HG03135 (cell line): Measurements from ENCODE around the gene PRKG1.

Experiments used
- ATAC-seq: cut with Tn5 transposase; IDR thresholded peaks from one replicate; pipeline ENCODE4 v1.9.1; 2021; ENCODE audit warnings: mild to moderate bottlenecking, moderate library complexity; ENCODE audit not compliant: unreplicated experiment

PRKG1 gene

GRCh38 chr10:52258799-52259425, 1184.6 kb downstream of the PRKG1 start:
- ATAC-seq = no peak

DNA sequence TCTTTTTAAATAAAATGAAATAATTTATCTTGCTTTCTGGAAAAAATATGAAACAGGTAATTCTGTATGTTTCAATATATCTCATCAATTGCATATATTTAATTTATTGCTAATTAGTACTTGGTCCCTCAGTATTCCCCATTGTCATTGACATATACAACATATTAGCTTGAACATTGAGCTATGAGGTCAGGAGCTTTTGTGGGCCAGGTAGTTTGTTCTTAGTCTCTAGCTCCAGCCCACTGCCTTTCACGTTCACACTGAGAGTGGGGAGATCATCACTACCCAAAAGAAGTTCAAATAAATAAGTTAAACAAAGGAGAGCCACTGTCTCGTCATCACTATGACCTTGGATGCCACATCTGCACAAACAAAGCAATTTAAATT, 1185.1 kb downstream of the PRKG1 start:
- no peak for ATAC-seq

GRCh38 chr10:52261362-52261761, 1187.1 kb downstream of the PRKG1 start:
- ATAC-seq = no peak

- no peak for ATAC-seq
Measured at GRCh38 chr10:52265131-52265926, 1191.0 kb downstream of the PRKG1 start.

- ATAC-seq = no peak
Measured at GRCh38 chr10:52266858-52267257, 1192.6 kb downstream of the PRKG1 start.

DNA sequence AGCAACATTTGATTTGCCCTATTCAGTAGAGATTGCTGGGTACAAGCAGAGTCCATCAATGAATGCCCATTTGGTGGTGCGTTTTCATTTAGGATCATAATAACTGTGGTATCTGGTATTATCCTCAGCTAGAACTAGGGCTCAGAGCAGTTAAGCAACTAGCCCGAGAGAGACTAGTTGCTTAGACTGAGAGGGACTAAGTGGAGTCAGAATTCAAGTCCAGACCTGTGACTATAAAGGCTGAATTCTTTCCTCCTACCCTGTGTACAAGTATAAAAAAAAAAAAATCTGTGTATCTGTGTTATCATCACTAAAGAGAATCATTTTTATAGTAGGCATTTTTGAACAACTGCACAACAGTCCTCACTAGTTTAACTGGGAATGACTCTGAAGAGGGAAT, 1194.5 kb downstream of the PRKG1 start:
- ATAC-seq = no peak

DNA sequence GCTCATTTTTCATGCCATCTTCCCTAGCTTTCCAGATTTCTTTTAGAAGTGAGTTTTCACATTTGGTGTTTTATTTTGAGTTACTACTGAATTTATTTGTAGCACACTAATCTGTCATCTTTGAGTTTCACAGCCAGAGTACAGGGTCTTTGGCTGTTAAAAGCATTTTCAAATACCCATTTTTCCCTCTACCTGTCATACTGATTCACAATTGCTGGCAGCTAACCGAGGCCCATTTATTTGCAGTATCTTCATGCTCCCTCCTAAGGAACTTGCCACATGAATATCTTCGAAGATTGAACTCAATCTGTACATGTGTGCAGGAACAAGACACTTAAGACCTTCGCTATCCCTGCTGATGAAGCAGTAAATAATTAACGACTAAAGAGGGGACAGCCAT, 1194.9 kb downstream of the PRKG1 start:
- no peak for ATAC-seq

DNA sequence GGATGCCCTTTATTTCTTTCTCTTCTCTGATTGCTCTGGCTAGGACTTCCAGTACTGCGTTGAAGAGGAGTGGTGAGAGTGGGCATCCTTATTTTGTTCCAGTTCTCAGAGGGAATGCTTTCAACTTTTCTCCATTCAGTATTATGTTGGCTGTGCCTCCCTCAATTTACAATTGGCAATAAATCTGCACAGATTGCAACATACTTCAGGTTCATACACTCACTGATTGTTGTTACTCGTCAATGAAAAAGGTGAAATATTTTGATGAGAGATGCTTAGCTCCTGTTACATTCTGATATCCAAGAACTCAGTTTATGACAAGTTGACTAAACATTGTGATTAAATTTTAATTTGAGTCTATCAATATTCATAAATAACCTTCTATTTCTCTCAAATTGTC, 1201.9 kb downstream of the PRKG1 start:
- ATAC-seq = no peak

- no peak for ATAC-seq
Measured at GRCh38 chr10:52276986-52277385, 1202.7 kb downstream of the PRKG1 start.

GRCh38 chr10:52279546-52279945, 1205.3 kb downstream of the PRKG1 start:
- ATAC-seq = no peak

DNA sequence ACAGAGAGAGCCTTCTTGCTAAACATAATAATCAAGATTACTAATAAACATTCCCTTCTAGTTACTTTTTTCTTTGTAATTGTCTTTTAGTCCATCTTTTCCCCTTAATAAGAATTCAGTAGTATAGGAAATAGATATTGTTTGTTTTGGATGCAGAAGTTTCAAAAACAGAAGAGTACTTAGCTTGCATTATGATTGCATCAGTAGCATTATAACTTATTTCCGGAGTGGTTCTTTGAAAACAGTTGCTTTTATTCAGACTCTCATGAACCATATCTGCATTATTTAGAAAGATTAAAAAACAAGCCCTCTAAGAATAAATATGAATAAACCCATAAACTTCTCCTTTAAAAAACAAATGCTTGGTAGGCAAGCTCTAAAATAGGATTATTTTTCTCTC, 1205.8 kb downstream of the PRKG1 start:
- ATAC-seq = no peak

DNA sequence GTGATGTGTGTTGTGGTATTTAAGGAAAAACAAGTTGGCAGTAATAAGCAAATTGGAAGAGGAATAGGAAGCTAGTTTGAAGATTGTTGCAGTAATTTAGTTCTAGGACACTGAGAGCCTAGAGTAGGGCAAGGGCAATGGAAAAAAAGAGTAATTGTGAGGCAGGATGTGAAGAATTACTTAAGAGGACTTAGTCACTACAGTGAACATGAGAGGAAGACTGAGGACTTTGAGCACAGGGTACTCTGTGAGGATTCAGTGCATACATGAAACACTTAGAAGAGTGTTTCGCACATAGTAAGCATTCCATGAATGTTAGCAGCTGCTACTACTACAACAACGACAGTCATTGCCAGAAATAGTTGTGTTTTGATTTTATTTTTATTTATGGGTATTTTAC, 1208.9 kb downstream of the PRKG1 start:
- no peak for ATAC-seq

DNA sequence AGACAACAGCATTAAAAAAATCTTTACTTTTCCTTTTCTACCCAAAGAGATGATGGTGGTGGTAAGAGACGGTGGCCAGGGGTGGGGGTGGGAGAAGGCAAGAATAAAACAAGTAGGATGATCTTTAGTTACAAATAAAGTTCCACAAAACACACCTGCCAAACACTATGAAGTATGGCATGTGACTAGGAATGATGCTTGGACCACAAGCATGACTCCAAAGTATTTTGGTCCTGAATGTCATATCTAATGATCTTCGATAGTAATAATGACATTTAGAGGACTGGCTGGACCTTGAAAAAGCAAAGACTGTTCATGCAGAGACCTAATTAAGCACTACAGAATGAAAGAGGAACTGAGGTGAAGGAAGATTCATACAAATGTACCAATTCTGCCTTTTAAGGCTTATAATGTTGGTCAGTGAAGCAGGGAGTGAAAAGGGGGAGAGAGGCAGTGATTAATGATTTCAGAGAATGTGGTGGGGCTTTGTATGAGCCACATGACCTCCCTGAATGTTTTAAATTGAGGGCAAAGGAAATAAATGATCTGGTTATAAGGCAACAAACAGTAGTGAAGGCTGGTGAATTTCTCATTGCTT, 1210.2 kb downstream of the PRKG1 start:
- no peak for ATAC-seq

DNA sequence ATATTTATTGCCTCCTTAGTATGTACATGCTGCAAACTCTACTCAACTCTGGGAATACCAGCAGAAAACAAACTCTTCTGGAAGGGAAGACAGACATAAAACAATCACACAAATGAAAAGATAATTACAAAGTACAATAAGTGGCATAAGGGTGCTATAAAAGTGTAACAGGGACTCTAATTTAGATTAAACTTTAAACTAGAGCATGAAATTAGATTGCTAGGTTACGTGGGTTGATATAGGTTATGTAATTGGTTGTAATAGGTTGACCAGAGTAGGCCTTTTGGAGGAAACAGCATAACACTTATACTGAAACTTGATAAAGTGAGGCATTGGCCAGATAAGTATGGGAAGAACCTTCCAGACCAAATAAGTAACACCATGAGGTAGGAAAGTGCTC, 1213.6 kb downstream of the PRKG1 start:
- no peak for ATAC-seq

DNA sequence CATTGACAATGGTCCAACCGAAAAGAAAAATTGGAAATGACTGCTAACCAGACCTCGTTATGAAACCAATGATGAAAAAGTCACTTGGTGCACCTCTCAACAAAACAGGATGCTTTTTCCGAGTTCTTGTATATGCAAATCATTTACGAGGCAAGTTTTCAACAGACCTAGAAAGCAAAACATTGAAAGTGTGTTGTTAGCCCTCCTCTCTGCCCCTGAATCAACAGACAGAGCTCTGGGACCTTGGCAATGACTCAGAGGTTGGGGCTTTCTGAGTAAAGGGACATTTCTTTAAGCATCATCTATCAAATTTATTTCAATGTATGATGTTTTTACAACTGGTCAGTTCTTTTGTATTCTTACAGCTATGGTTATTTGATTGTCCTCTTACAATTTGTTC, 1223.5 kb downstream of the PRKG1 start:
- ATAC-seq = no peak

- ATAC-seq = no peak
Measured at GRCh38 chr10:52300599-52301277, 1226.5 kb downstream of the PRKG1 start.

DNA sequence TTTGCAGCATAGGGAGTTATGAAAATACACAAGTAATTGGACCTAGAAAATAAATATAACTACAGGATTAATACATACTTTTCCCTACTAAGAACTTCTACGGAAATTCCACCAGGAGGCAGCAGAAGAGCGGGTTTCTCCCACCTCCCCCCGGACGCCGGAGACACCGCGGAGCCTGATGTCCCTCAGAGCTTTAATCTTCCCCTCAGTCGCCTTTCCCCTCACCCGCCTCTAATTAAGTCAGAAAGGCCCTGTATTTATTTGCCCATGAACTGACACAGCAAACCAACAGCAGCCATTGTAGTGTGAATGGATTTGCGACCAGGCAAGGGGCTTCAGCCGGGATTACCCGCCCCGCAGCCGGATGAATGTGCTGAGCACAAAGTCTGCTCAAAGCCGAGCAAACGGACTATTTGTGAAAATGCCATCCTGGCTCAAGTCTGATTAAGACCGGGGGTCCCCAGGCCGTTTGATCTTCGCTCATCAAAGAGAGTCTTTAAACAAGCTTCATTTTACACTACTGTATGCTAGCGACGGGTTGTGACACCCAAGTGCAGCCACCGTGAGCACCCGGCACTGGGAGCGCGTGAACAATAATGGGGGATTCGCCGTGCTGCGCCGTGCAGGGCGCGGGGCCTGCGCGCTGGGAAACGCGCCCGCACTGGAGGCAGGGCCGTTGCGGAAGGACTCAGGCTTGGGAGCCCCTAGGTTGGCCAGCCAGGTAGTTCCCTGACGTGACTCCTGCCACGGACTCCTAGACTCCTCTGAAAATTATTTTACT, 1234.2 kb downstream of the PRKG1 start:
- ATAC-seq = peak; percentile 82

DNA sequence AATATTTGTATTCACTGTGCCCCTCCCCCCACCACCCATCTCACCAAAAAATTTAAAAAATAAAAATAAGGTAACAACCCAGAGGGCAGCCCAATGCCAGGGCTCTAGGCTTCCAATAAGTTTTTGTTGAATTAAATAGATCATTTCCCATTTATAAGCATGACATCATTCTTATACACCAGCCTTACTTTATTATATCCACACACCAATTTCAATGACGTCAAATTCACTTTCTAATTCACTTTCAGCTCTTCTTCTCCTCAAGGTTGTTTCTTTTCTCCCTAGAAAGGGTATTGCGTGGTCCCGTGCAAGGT, 1238.6 kb downstream of the PRKG1 start:
- ATAC-seq = no peak

DNA sequence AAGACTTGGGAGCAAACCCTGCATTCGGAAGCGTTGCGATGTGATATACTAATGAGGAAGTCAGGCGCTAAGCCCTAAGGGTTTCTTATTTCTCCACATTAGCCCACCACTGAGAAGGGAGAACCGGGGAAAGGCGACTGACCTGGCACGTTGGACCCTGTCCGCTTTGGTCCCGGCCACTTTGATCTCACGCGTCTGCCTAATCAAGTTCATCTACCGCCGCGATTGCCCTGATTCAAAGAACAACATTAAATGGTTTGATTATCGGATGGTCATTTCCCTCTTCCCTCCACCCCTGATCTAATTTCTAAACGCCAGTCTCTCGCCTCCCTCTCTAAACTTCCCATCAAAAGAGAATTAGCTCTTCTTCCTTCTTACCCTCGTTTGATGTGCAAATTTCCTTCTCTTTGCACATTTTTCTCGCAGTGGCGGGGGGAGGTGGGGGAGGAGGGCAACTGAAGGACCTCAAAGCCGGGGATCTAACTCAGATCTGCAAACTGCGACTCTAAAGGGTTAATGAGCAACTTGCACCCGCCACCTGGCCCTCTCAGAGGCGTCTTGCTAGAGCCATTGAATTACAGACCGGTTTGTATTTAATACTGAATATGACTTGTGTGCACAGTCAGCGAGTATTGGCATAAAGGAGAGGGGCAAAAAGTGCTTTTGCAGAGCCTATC, 1239.1 kb downstream of the PRKG1 start:
- no peak for ATAC-seq

DNA sequence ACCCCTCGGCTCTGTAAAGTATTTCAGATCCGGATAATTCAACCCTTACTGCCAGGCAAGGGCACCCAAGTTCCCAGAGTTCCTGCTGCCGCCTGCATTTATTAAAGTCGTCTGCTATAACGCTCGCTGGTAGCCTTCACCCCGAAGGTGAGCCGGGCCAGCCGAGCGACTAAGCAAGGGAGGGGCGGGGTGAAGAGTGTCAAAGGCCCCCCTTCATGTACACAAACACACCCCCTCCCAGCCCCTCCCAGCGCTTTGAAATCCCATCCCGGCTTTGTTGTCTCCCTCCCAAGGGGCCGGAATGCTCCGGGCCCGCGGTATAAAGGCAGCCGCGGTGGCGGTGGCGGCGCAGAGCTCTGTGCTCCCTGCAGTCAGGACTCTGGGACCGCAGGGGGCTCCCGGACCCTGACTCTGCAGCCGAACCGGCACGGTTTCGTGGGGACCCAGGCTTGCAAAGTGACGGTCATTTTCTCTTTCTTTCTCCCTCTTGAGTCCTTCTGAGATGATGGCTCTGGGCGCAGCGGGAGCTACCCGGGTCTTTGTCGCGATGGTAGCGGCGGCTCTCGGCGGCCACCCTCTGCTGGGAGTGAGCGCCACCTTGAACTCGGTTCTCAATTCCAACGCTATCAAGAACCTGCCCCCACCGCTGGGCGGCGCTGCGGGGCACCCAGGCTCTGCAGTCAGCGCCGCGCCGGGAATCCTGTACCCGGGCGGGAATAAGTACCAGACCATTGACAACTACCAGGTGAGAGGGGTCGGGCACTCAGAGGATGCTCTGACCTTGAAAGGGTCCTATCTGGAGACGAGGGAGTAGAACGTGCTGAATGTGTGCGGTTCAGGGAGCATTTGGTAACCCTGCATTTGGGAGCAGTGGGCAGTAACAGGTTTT, 1239.9 kb downstream of the PRKG1 start, which contains the start of gene DKK1:
Gene DKK1 (plus strand): TSS at position 349 of the 889 bp plus-strand sequence. CDS start 154 bp downstream, at position 503.
- no peak for ATAC-seq
